ENCODE measurements around the gene RFNG.

The RFNG gene

DNA sequence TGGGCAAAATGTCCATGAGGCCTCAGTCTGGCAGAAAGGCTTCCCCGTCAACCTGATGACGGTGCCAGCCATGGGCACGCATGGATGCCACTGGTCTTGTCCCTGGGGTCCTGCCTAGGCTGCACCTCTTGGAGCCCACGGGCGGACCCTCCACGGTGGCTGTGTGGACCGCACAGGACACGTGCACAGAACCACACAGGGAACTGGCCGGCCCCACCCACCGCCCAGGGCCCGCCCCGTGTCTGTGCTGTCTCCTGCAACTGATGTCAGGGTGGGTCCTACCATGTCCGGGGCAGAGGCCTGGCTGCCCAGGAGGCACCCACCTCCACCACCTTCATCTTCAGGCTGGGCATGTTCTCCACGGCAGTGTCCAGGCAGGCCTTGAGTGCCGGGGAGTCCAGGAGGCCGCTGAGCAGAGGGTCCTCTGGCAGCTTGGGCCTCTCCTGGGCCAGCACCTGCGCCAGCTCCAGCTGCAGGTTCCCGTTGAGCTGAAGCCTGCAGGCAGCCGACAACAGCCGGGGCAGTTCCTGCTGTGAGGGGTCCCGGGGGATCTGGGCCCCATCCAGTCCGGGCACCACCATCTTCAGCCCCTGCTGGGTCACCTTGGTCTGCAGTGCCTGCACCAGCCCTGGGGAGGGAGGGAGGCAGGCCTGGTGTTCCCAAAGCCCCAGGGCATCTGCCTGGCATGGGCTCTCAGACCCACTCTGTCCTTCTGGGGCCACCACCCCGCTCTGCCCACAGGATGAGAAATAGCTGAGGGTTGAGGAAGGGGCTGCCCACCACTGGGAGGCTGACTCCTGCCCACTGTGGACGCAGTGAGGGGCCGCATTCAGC is 34.5 kb upstream of the RFNG start:
- Histone ChIP-seq H3K27ac (no peak overlapping the region), H3K4me3 (ENCODE audit: low read depth, low read length) (no peak overlapping the region), H3K36me3 (replicated peaks) (peaks cover 97% of the 10 kb centered on the region), H3K27me3 (replicated peaks) (no peaks in the 10 kb centered on the region)
- in situ Hi-C loops (cut with HindIII; ENCODE audit: low pct_ligation_motif_present, low sequenced_read_pairs): no loop called here
- no peak for TF ChIP-seq CTCF (IDR thresholded peaks at IDR 0.05; ENCODE audit: low read depth, low read length, missing control alignments)
- DNase-seq: no peak

DNA sequence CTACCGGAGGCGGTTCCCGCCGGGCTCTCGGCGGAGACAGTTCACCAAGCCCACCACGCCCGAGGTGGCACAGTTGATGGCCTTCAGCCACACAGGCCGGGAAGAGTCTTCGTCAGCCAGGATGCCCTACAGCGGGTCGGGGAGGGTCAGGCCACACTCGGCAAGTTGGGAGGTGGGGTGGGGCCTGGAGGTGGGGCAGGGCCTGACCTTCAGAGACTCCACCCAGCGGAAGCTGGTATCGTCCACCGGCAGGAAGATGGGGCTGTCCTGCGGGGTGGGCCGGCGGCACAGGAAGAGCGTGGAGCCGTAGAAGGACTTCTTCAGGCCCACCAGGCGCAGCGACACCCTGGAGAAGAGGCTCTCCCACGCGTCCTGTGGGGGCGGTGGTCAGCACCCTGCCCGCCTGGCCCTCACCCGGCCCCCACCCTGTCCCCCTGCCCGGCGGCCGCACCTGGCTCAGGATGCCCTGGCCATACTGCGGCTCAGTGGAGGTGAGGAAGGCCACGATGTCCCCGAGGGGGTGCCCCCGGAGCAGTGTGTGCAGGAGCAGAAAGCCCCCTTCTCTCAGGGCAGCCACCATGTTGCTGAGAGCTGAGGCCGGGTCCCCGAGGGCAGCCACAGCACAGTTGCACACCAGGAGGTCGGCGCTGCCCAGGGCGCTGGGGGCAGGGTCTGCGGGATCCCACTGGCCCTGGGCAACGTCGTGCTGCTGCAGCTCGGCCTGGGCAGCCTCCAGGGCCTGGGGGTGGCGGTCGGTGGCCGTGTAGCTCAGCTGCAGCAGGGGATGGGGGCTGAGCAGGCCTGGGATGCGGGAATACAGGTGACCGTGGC is 33.6 kb upstream of the RFNG start:
- H3K27me3 ChIP-seq (replicated peaks): no peaks in the 10 kb centered on the region
- DNase-seq: no peak
- no peak overlapping the region for H3K4me3 ChIP-seq (ENCODE audit: low read depth, low read length)
- no peak for TF ChIP-seq CTCF (IDR thresholded peaks at IDR 0.05; ENCODE audit: low read depth, low read length, missing control alignments)
- in situ Hi-C loops (cut with HindIII; ENCODE audit: low pct_ligation_motif_present, low sequenced_read_pairs): no loop called here
- no peak overlapping the region for H3K27ac ChIP-seq
- H3K36me3 ChIP-seq (replicated peaks): peaks cover 96% of the 10 kb centered on the region

GRCh38 chr17:82084373-82085030 is 32.9 kb upstream of the RFNG start:
- in situ Hi-C loops (cut with HindIII; ENCODE audit: low pct_ligation_motif_present, low sequenced_read_pairs): no loop called here
- TF ChIP-seq CTCF (IDR thresholded peaks at IDR 0.05; ENCODE audit: low read depth, low read length, missing control alignments): no peak
- Histone ChIP-seq H3K27ac (no peak overlapping the region), H3K27me3 (replicated peaks) (no peaks in the 10 kb centered on the region), H3K36me3 (replicated peaks) (peaks cover 96% of the 10 kb centered on the region), H3K4me3 (ENCODE audit: low read depth, low read length) (no peak overlapping the region)
- no peak for DNase-seq

DNA sequence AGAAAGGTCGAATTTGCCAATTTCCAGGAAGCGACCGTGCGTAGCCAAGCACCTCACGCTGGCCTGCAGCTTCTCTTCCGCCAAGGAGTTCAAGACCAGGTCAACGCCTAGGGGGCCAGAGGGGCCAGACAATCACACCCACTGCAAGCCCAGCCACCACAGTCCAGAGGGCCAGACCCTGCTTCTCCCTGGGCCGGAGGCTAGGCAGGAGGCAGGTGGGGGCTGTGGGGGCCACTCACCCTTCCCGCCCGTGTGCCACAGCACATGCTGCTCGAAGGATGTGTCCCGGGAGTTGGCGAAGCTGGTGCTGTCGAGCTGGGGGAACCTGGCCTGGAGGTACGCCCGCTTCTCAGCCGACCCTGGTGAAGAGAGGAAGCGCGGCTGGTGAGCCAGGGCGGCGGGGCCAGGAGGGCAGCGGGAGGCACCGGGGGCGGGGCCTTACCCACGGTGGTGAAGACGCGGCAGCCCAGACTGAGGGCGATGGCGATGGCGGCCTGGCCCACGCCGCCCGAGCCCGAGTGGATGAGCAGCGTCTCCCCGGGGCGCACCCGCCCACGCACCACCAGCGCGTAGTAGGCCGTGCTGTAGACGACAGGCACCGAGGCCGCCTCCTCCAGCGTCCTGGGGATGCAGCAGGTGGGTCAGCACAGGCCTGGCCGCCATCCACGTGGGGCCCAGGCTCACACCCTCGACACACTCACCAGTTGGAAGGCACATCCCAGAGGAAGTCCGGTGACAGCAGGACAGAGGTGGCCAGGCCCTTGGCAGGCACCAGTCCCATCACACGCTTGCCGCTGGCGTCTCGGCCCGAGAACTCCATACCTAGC is 32.1 kb upstream of the RFNG start:
- Histone ChIP-seq H3K36me3 (replicated peaks) (peaks cover 93% of the 10 kb centered on the region), H3K27me3 (replicated peaks) (no peaks in the 10 kb centered on the region), H3K27ac (no peak overlapping the region), H3K4me3 (ENCODE audit: low read depth, low read length) (no peak overlapping the region)
- in situ Hi-C loops (cut with HindIII; ENCODE audit: low pct_ligation_motif_present, low sequenced_read_pairs): no loop called here
- TF ChIP-seq CTCF (IDR thresholded peaks at IDR 0.05; ENCODE audit: low read depth, low read length, missing control alignments): no peak
- no peak for DNase-seq

- no peak for DNase-seq
- no peak for TF ChIP-seq CTCF (IDR thresholded peaks at IDR 0.05; ENCODE audit: low read depth, low read length, missing control alignments)
- H3K4me3 ChIP-seq (ENCODE audit: low read depth, low read length): no peak overlapping the region
- no peaks in the 10 kb centered on the region for H3K27me3 ChIP-seq (replicated peaks)
- in situ Hi-C loops (cut with HindIII; ENCODE audit: low pct_ligation_motif_present, low sequenced_read_pairs): no loop called here
- no peak overlapping the region for H3K27ac ChIP-seq
- H3K36me3 ChIP-seq (replicated peaks): peaks cover 92% of the 10 kb centered on the region
Observed at GRCh38 chr17:82083009-82083408, 31.4 kb upstream of the RFNG start.

Data from brain microvascular endothelial cell (primary cell).